A549 treated with GW870086 at 1 μM for 4 hours (cell line): ENCODE measurements around the gene WFDC10A. TPM values are rescaled to one million over a fixed set of nuclear protein-coding genes. Genes with fewer than 3 reads are reported as not detected.

Source experiments
- total RNA-seq: library from RNA; stranded (reverse); fragments of 200-300 nt; extraction: Qiagen RNA extraction; gene quantifications from 5 replicates; pipeline ENCODE4 v1.2.3, GENCODE V29; 2022; ENCODE audit warnings: low read depth

The WFDC10A gene
- total RNA-seq, result not detected in 5 replicates

DNA sequence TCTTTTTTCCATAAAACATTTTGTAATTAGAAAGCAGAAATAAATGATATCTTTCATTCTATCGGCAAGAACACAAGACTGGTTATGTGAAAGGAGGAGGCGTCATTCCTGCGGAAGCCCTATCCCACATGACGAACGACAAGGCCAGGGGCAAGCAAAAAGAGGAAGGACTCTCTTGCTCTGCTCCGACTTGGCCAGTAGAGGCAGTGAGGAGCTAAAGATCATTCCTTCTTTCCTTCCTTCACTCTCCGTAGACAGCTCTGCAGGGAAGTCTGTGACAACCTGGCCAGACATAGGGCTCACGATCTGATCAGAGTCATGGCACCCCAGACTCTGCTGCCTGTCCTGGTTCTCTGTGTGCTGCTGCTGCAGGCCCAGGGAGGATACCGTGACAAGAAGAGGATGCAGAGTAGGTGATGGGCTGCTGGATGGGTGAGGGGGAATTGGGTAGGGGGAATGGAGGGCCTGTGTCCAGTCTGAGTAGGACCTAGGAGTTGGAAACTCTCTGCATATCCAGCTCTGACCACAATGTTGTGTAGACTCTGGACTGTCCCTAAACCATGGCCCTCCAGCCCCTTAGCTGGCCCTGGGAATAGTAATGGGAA lies at the start of gene WFDC10A:
Gene WFDC10A, plus strand, starts transcription at position 244 of the 605 bp plus-strand sequence. Its CDS starts 75 bp downstream, at position 319.

GRCh38 chr20:45631184-45631583 lies 1.6 kb downstream of the WFDC10A start, which contains the start of gene WFDC9:
WFDC9 (minus strand) TSS chr20:45631284; CDS start chr20:45610181, 21,103 bp downstream.

DNA sequence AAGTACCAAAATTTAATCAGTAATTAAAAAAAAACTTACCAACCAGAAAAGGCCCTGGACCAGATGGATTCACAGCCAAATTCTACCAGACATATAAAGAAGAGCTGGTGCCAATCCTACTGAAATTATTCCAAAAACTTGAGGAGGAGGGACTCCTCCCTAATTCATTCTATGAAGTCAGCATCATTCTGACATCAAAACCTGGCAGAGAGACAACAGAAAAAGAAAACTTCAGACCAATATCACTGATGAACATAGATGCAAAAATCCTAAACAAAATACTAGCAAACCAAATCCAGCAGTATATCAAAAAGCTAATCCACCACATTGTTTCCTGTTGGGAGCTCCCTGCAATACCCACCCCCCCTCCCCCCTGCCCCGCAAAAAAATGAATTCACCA lies 40.6 kb downstream of the WFDC10A start, which contains the start of gene WFDC11:
Gene WFDC11, minus strand, starts transcription at position 101 of the 400 bp plus-strand sequence. CDS start 19,639 bp downstream, outside the sequence.

Other genes with a start within 250 kb of the WFDC10A start
- gene DBNDD2, start 221.4 kb upstream of the WFDC10A start, total RNA-seq, result 25.1 to 32.4 TPM (median 27.5 TPM) in 5 replicates
- 88.3 to 102 TPM (median 98.9 TPM) in 5 replicates for gene PIGT, start 213.6 kb upstream of the WFDC10A start, total RNA-seq
- gene WFDC2, start 160.0 kb upstream of the WFDC10A start, total RNA-seq, result not detected in 5 replicates
- gene SPINT3, start 114.1 kb upstream of the WFDC10A start, total RNA-seq, result not detected in 5 replicates
- gene WFDC6, start 90.3 kb upstream of the WFDC10A start, total RNA-seq, result not detected in 5 replicates
- not detected in 5 replicates for gene EPPIN, start 82.3 kb upstream of the WFDC10A start, total RNA-seq
- not detected in 5 replicates for gene WFDC8, start 50.5 kb upstream of the WFDC10A start, total RNA-seq
- not detected in 5 replicates for gene WFDC9, start 1.5 kb downstream of the WFDC10A start, total RNA-seq
- gene WFDC11, start 40.5 kb downstream of the WFDC10A start, total RNA-seq, result not detected in 5 replicates
- gene WFDC13, start 72.3 kb downstream of the WFDC10A start, total RNA-seq, result not detected in 5 replicates
- not detected in 5 replicates for gene WFDC10B, start 75.3 kb downstream of the WFDC10A start, total RNA-seq
- not detected in 5 replicates for gene SPINT4, start 92.6 kb downstream of the WFDC10A start, total RNA-seq
- gene WFDC3, start 162.1 kb downstream of the WFDC10A start, total RNA-seq, result 0.41 to 0.44 TPM in 2 of 5 replicates, not detected in the others
- gene DNTTIP1, start 162.2 kb downstream of the WFDC10A start, total RNA-seq, result 32.4 to 37.0 TPM (median 36.3 TPM) in 5 replicates
- gene UBE2C, start 182.9 kb downstream of the WFDC10A start, total RNA-seq, result 225 to 255 TPM (median 251 TPM) in 5 replicates
- gene TNNC2, start 197.6 kb downstream of the WFDC10A start, total RNA-seq, result 0.28 TPM in 2 of 5 replicates, not detected in the others
- gene SNX21, start 204.1 kb downstream of the WFDC10A start, total RNA-seq, result 8.9 to 11.5 TPM (median 10.1 TPM) in 5 replicates
- 17.5 to 19.4 TPM (median 18.7 TPM) in 5 replicates for gene ACOT8, start 227.7 kb downstream of the WFDC10A start, total RNA-seq
- gene ZSWIM3, start 227.9 kb downstream of the WFDC10A start, total RNA-seq, result 1.3 to 1.7 TPM (median 1.5 TPM) in 5 replicates